OCI-LY1 (cell line): ENCODE data around the gene PLCB4.

Experiments
- CTCF ChIP-seq: fragments of 200-600 bp; sonication (generic), shearing (Covaris generic); IDR thresholded peaks from 2 replicates; pipeline ENCODE4 v1.5.1; 2017; ENCODE audit warnings: mild to moderate bottlenecking, antibody characterized with exemption, low read length, moderate library complexity, mixed read lengths
- EZH2 ChIP-seq: fragments of 200-600 bp; sonication (generic), shearing (Covaris generic); IDR thresholded peaks from 2 replicates; pipeline ENCODE4 v1.8.0; 2017; ENCODE audit warnings: borderline replicate concordance, mixed run types, mild to moderate bottlenecking, antibody characterized with exemption, low read length, moderate library complexity, mixed read lengths

DNA sequence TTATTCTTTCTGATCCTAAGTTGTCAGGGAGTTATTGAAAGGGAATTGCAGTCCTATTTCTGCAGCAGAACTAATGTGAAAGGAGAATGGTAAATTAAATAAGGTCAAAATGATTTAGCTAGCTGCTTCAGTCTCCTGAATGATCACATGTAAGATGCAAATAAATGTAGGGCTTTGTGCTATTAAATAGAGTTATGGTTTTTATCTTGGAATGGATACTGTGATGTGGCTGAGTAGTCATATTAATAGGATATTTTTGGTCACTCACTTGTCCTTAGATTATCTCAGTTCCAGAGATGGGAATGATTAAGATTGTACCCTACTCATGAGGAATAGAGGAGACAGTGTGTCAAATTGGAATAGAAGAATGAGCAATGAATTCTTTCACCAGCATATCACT, 129.6 kb downstream of the PLCB4 start:
- no peak for TF ChIP-seq EZH2
- no peak for TF ChIP-seq CTCF
